COLO668 (cell line): ENCODE data around the gene SKIC8.

Experiments
- DNase-seq: peaks from one replicate; lab custom pipeline; 2025; ENCODE audit not compliant: unreplicated experiment; lab: John Stamatoyannopoulos, UW

The SKIC8 gene

GRCh38 chr15:78299101-78299930 is at the start of gene SKIC8:
SKIC8 (minus strand) TSS chr15:78299609; CDS start chr15:78295686, 3,923 bp downstream.
- DNase-seq: peak; percentile 95

- no peak for DNase-seq
Measured at GRCh38 chr15:78347586-78348543, 48.5 kb upstream of the SKIC8 start.

DNA sequence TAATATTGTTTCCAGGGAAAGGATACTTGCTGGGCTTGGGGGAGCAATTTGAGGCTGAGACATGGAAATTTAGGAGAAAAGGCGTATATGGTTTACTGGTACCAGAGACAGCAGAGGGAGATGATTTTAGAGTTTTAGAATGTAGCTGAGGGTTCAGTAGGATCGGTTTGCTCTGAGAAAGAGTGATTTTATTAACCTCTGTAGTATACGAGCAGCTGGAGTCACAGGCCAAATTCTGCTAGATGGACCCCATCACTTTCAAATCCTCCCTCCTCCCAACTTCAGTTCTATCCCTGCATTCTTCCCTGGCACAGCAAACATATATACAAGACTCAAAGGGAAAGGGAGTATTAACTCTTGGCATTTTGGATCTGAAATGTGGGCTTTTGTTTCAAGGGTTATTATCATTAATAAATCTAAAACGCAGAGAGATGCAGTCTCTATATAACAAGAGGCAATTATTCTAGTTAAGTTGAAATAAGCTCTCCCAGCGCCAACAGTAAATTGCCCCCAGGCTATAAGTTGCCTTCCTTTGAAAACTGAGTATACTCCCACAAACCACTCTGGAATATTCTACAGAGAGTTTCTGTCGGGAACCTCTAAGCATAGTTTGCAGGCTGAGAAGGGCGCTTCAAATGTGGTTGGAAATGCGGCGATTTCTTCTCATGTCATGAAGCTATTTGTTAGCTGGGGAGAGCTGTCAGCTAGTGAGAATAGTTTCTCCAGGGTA is 46.2 kb upstream of the SKIC8 start:
- DNase-seq: no peak

- no peak for DNase-seq
Measured at GRCh38 chr15:78343276-78344060, 44.1 kb upstream of the SKIC8 start.

DNA sequence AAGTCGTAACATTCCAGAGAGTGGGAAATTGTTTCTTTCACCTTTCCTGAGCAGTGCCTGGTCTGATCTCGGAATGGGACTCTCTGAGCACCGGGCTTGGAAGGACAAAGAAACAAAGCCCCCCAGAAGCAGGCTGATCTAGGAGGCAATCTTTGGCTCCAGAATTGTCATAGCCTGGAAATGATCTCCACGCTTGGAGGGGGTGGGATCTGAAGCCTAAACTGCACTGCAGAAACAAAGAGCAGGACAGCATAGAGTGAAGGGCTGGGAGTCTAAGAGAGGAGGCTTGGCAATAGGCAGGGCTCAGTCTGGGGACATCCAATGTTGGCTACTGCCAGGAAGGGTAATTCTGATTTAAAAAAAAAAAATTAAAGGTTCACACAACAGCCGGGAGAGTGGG is 42.6 kb upstream of the SKIC8 start:
- no peak for DNase-seq

DNA sequence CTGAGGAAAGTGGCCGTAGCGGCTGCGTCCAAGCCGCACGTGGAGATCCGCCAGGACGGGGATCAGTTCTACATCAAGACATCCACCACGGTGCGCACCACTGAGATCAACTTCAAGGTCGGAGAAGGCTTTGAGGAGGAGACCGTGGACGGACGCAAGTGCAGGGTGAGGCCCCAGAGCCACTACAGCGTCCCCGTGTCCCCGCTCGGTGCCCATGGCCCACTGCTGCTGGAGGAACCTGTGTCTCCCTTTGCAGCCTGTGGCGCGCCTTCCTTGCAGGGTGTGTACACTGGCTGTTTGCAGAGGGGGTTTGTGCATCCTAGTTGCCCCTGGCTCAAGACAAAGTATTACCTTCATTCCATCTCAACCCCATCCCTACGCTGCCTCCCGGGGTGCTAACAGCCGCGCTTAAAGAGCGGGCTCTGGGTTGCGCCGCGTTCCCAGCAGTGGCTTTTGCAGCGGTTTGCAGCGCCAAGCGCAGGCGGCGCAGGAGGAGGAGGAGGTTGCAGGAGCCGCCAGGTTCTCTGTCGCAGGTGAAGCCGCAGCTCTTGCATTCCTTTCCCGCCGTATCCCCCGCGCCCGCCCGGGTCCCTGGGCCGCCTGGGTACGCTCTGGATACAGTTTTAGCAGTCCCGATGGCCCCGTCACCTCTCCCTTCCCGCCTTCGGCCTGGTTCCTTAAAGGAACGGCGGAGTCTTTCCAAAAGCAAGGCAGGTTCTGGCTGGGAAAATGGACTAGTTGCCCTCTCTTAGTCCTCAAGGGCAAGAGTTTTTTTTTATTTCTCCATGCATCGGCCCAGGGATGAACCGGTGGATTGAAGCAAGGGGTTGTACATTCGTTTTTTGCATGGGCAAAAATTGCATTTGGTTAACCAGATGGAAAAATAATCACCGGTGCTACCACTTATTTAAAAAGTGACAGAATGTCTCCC is 41.9 kb upstream of the SKIC8 start:
- no peak for DNase-seq

- DNase-seq: no peak
Measured at GRCh38 chr15:78340231-78341056, 41.0 kb upstream of the SKIC8 start, which contains the start of gene CRABP1. CRABP1 (plus strand) TSS chr15:78340353; CDS start chr15:78340429, 76 bp downstream.

- no peak for DNase-seq
Measured at GRCh38 chr15:78339559-78339958, 40.1 kb upstream of the SKIC8 start.

DNA sequence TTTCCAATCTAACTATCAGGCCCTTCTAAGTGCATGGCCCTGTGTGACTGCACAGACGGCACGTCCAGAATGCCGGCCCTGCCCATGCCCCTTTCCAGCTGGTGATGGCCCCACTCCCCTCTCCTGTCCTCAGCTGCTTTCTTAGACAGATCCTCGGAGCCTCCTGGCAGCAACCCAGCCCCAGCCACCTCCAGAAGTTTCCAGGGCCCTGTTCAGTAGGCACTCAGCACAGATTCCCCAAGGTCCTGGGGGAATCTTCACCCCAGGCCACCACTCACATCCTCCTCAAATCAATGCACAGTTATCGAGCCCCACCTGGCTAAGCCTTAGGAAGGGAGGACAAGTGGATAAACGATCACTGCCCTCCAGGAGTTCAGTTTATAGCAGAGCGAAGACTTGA is 39.4 kb upstream of the SKIC8 start:
- no peak for DNase-seq

GRCh38 chr15:78335985-78336384 is 36.6 kb upstream of the SKIC8 start:
- no peak for DNase-seq

DNA sequence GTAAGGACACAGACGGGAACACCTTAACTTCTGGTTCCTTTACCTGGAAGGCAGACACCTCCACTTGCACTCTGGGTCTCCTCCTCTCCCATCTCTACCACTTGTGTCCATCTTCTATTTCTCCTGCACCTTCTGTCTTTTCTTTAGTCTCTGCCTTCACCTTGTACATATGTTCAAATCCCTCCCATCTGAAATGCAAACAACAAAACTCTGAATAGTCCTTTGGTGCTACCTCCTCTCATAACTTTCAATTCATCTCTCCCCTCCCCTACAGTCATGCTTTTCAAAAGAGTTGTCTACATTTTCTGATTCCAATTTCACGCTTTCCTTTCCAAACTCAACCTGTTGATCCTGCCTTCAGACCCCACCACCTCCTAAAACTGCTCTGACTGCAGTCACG is 35.4 kb upstream of the SKIC8 start:
- DNase-seq: no peak

- no peak for DNase-seq
Measured at GRCh38 chr15:78329625-78330024, 30.2 kb upstream of the SKIC8 start.

GRCh38 chr15:78327466-78327865 is 28.1 kb upstream of the SKIC8 start:
- DNase-seq: no peak

- no peak for DNase-seq
Measured at GRCh38 chr15:78325092-78325843, 25.9 kb upstream of the SKIC8 start.

DNA sequence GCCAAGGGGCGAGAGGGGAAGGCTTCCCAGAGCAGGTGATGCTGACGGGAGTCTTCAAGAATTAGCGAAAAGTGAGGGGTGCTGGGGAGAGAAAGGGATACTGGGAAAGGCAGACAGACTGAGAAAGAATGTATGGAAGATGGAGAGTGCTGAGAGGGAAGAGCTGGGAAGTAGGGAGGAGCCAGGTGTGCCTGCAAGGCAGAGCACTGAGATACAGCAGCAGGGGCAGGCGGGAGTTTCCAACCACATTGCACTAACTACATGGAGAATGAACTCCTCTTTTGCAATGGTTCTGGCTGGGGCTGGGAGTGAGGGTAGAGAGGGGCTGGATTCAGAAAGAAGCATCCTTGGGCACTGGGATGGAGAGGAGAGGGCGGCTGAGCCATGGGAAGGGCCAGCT is 24.7 kb upstream of the SKIC8 start:
- DNase-seq: no peak

GRCh38 chr15:78323693-78324092 is 24.3 kb upstream of the SKIC8 start:
- no peak for DNase-seq

DNA sequence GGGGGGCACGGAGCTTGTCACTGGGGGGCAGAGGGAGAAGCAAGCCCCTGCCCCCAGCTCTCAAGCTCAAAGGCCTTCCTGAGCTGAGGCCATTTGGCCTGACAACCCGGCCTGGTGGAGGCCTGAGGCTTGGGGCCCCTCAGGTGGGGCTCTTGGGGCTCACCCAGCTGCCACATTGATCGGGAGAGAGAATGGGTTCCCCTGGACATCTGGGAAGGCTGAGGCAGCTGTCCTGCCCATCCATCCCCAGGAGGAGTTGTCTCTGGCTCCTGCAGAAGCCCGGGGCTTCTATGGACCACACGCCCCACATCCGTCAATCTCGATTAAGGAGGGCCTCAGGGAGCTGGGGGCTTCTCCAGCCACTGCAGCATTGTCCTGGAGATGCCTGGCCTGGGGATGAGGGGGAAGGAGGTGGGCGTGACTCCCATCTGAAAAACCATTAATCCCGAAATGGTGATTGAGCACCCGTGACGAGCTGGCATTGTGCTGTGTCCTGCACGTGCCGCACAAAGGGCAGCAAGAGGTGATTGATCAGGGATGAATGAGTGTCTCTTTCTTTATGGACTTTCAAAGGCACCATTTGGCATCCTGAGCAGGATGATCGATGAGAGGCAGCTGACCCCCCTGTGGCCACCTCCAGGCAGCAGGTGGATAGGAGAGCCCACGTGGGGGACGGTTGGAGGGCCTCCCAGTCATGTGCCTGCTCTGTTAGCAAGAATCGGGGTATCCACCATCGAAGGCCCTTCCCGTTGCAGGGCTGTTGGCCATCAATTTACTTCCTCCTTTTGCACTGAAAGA is 23.5 kb upstream of the SKIC8 start:
- DNase-seq: no peak
